GM15510 (cell line): ENCODE data around the gene BHLHA15.

Experiments used
- POLR2A ChIP-seq: IDR thresholded peaks from 3 replicates; pipeline ENCODE4 v1.6.1; 2011; ENCODE audit warnings: borderline replicate concordance; ENCODE audit not compliant: insufficient read length; ENCODE audit errors: extremely low read depth

Gene BHLHA15

DNA sequence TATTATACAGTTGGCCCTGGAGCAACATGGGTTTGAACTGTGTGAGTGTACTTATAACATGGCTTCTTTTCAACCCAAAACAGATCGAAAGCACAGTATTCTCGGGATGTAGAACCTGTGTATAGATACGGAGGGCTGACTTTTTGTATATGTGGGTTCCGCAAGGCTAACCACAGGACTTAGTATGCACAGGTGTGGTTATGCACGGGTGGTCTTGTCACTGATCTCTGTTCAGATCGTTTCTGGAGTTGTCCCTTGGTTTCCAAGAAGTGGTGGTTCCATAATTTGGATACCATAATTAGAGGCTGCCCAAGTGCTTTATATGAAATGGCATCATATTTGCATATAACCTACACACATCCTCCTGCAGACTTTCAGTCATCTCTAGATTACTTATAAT, 10.9 kb upstream of the BHLHA15 start:
- no peak for TF ChIP-seq POLR2A

DNA sequence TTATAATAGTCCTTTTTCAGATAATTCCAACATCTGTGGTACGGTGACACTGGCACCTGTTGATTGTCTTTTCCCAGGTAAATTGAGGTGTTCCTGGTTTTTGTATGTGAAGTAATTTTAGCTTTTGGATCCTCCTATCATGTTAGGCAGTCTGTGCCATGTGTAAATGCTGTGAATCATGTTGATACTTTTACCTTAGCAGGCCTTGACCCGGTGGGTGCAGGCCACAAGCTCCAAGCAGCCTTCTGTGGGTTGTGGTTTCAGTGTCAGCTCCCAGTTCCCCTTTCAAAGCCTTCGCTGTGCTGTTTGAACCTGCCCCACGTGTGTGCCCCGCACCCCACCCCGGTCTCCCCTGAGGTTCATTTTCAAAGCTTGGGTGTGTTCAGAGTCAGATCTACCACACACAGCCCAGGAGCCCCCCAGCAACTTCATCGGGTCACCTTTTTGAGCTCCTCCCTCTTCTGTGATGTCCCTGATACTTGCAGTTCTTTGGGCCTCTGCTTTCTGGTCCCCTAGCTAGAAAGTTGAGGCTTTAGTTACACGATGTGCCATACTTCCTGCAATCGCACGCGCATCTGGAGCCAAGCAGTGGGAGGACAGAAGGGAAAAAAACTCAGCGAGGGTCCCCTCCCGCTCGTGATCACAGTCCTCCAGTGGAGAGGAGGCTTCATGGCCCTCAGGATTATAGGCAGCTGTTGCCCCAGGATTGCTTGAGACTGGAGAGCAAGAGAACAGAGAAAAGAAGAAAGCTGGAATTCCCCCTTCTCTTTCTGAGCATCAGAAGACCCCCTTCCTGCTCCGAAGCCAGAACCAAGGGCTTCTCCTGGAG, 8.7 kb upstream of the BHLHA15 start:
- TF ChIP-seq POLR2A: no peak

DNA sequence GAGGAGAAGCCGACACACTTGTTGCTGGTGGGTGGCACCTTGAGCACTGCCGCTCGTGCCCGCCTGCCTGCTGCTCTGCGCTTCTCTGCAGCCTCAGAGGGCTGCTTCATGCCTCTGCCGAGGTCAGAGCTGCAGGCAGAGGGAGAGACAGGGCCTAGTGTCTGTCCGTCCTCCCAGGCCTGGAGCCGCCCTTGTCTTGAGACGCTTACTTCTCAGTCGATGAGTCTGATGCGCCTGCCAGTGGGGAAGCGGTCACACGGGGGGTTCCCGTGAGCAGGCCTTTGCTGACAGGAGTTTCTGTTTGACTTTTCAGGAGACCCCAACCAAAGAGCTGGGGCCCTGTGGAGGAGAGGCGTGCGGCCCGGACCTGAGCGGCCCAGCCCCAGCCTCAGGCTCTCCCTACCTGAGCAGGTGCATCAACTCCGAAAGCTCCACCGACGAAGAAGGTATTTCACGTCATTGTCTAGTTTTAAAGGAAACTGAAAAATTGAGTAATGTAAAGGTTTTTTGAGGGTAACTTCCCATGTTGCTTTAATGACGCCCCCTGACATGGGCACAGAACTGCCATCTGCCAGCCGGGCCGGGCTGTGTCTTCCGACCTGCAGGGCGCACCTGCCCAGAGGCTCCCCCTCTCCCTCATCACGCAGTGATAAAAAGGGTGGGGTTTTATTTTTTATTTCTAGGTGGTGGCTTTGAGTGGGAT, 7.8 kb upstream of the BHLHA15 start:
- no peak for TF ChIP-seq POLR2A

DNA sequence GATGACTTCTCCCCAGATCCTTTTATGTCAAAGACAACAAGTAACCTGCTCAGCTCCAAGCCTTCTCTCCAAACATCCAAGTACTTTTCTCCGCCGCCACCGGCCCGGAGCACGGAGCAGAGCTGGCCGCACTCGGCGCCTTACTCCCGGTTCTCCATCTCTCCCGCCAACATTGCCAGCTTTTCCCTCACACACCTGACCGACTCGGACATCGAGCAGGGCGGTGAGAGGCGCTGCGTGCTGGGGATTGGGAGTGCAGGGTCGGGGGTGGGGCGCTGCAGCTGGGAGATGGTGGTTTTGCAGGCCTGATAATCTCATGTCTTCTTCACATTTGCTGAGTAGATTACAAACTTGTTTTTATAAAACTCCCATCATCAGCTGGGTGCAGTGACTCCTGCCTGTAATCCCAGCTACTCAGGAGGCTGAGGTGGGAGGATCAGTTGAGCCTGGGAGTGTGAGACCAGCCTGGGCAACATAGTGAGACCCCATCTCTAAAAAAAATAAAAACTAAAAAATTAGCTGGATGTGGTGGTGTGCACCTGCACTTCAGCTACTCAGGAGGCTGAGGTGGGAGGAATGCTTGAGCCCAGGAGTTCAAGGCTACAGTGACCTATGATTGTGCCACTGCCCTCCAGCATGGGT, 7.2 kb upstream of the BHLHA15 start:
- no peak for TF ChIP-seq POLR2A

DNA sequence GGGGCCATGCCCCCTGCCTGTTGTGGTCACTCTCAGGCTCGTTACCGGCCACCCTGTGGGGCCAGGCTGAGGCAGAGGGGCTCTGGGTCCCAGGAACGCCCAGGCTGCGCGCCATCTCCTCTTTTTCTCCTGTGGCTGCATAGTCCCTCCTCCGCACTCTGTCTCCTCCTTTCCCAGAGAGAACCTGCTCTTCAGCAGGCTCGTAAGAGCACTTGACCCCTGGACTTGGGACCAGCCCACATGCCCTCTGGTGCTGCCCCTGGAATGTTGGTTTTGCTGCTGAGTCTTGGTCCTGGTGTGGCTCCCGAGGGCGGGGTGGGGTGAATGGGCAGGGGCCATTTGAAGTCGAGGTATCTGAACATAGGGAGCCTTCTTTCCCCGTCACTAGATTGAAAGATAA, 6.6 kb upstream of the BHLHA15 start:
- TF ChIP-seq POLR2A: no peak

DNA sequence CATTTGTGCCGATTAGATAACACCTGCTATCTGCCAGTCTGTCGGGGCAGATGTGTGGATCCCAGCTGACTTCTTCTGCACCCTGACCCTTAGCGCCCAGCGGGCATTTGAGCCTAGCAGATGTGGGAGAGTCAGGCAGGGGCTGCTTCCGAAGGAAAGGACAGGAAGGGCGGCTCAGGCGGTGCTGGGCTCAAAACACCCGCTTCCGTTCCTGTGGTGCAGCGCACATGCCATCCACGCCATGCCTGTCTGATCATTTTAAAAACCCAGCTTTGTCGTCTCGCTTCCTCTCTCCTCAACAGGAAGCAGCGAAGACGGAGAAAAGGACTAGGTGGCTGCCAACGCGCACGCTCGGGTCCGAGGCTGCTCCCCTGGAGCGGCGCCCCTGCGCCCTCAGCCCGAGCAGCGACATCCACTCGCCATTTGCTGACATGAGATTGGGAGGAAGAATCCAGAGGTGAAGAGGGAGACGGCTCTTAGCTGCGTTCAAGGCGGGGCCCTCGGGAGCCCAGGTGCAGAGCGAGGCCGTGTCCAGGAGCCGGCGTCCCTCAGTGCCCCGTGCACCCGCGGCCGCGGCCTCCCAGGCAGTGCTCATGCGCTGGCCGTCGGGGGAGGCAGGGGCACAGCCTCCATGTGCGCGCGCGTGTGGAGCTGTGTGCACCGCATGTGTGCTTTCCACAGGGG, 5.9 kb upstream of the BHLHA15 start:
- TF ChIP-seq POLR2A: no peak

DNA sequence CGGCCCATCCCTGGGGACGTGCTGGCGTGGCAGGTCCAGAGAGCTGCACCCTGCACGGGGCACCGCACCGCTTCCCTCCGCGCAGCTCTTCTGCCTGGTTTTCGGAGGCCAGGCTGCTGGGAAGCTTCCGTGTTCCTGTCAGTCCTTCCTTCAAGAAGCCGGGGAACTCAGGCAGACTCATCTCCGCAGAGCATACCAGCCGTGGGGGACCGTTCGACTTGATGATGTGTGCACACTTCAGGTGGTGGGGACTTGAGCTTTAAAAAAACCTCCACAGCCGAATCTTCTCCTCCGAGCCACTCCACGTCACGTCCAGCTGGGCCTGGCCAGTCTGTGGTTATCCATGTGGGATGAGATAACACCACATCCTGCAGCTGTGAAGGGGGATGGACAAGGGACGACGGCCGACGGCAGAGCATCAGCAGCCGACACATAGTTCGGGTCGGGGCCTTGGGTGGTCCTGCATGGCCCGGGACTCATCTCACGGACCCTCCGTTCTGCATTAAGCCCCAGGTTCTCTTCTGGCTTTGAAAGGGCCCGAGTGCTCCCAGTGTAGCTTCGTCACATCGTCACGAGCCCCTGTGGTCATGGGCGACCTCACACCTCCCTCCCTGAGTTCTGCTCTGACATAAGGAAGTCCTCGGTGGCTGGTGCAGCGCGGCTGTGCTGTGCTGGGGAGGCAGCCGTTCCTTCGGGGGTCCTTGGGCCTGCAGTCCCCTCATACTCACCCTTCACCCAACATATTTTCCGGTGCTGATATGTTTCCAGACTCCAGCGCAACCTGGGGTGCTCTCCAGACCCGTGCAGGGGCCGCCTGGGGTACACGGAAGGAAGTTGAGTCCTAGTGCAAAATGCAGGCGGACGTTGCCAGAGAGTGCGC, 4.5 kb upstream of the BHLHA15 start:
- TF ChIP-seq POLR2A: no peak

DNA sequence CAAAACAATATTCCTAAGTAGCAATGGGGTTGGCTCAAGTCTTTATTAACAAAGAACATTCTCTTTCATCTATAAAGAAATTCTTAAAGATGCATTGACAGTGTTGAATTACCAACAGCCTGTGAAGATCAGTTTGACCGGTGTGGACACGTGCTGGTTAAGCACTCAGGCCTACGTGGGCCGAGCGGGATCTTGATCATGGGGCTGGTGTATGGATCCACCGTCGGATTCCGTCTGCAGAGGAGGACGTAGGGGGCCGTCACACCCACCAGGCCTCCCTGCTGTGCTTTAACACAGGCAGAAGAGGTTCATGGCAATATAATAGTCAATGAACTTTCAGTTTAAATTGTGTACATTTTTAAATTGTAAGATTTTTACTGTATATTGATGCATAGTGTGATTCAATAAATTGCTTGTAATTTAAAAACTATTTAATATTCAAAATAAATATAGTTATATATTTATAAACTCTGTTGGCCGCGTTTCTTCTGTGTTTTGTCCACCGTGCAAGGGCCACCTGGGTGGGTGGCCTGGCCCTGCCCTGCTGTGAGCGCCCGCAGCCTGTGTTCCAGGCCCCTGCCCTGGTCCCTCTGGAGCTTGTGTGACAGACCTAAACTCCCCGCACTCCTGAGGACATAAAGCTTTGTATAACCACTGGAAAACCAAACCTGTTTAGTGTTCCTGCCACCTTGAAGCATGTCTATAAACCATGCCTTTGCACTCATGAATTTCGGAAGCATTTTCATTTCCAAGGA, 1.9 kb upstream of the BHLHA15 start:
- TF ChIP-seq POLR2A: no peak

DNA sequence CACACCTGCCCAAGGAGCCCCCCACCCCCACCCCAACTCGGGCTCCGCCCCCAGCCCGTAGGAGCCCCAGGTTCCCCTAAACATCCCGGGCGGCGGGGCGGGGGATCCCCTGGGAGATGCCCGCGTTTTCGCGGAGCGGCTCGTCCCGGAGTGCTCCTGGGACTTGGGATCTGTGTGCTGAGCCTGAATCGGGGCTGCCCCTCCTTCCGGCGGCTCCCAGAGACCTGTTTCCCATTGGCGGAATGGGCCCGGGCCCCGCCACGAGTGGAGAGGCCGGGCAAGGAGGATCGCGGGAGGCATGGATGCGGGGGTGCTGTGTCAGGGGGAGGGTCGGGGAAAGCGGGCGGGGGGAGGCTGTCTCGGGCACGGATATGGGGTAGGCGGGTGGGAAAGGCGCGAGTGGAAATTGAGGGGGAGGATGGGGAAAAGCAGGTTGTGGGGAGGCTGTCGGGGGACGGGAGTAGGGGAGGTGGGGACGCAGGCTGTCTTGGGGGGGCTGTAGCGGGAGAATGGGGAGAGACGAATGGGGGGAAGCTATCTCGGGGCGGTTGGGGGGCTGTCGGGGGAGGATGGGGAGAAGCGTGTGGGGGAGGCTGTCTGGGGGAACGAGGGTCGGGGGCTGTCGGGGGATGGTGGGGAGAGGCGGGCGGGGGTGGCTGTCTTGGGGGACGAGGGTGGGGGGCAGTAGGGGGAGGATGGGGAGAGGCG, 572 bp upstream of the BHLHA15 start:
- no peak for TF ChIP-seq POLR2A

DNA sequence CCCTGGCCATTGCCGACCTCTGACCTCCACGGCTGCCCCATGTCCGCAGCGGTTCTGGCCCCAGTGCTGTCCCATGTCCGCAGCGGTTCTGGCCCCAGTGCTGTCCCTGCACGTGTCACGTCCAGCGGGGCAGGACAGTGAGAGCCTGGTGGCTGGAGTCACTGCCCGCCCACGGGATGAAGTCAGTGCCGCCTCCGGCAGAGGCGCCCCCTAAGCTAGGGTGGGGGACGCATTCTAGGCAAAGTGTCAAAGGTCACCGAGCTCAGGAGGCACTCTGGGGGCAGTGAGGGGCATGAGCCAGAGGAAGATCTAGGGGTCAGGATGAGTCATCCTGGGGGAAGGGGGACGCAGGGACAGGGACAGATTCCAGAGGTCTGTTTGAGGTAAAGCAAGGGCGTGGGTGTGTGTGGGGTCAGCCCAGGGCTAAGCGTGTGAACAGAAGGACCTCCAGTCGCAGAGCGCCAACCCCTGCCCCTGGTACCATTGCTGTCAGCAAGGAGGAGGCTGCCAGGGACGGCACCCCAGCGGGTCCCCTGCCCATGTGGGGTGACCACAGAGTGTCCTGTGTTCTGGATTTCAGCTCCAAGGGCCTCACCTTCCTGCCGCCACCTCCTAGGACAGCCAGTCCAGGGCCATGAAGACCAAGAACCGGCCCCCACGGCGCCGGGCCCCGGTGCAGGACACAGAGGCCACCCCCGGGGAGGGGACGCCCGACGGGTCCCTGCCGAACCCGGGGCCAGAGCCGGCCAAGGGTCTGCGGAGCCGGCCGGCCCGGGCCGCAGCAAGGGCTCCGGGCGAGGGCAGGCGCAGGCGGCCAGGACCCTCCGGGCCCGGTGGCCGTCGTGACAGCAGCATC, 665 bp downstream of the BHLHA15 start:
- TF ChIP-seq POLR2A: no peak

DNA sequence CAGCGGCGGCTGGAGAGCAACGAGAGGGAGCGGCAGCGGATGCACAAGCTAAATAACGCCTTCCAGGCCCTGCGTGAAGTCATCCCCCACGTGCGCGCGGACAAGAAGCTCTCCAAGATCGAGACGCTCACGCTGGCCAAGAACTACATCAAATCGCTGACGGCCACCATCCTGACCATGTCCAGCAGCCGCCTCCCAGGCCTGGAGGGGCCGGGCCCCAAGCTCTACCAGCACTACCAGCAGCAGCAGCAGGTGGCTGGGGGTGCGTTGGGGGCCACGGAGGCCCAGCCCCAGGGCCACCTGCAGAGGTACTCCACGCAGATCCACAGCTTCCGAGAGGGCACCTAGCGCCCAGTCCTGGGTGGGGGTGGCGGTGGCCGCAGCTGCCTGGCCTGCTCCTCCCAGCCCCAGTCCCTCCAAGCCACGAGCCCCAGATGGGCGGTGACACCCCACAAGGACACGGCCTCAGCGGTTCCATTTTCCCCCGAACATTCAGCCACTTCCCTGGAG, 1.3 kb downstream of the BHLHA15 start:
- no peak for TF ChIP-seq POLR2A
